ENCODE measurements around the gene ATG10. TPM values are rescaled to one million over a fixed set of nuclear protein-coding genes. Genes with fewer than 3 reads are reported as not detected.
A peak's percentile ranks its signal among the peaks of the same experiment; 100 is the strongest.

The ATG10 gene
- total RNA-seq, 1 experiment from 2014 or later, result 7.6 TPM

DNA sequence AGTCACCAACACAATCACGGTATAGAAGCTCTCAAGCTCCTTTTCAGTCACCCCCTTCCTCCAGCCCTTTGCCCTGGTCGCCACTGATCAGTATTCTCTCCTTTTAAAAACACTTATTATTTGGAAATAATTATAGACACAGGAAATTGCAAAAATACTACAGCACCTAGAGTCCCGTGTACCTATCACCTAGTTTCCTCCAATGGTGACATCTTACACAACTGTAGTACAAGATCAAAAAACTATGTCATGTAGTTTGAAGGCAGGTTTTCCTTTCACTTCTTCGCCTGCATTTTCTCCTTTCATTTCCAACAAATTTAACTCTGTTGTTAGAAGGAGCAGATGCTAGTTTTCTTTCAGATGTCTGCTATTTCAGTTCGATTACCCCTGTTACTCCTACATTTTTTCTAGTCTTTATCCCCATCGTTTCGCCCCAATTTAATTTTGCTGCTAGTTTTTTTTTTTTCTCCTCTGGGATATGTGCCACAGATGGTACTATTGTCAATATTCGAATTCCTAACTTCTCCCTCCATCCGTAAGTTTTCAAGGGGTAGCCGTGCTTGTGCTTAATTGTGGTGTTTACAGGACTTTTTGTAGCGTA lies 612 bp upstream of the ATG10 start:
- peaks cover 6% of the 10 kb centered on the region for H3K23me2 ChIP-seq (ENCODE audit: insufficient read length, low read depth, low read length, poor library complexity, severe bottlenecking)
- no peak overlapping the region for H2BK15ac ChIP-seq (ENCODE audit: low read depth, low read length)
- H3K23ac ChIP-seq (ENCODE audit: insufficient read length, low read depth, low read length), result no peak overlapping the region
- no peak overlapping the region for H2BK120ac ChIP-seq (ENCODE audit: low read depth, low read length, poor library complexity, severe bottlenecking)
- no peaks in the 10 kb centered on the region for H3K79me2 ChIP-seq (ENCODE audit: insufficient read depth, low read length)
- no peak overlapping the region for H2BK12ac ChIP-seq (ENCODE audit: insufficient read length, low read depth, low read length)
- no peaks in the 10 kb centered on the region for H3K27me3 ChIP-seq (ENCODE audit: insufficient read depth, low read length)
- H2AK5ac ChIP-seq (ENCODE audit: insufficient read length, low read length), result no peak overlapping the region
- H2BK5ac ChIP-seq (ENCODE audit: insufficient read length, low read length), result no peak overlapping the region
- H4K91ac ChIP-seq (ENCODE audit: insufficient read length, low read depth, low read length), result no peak overlapping the region
- TF ChIP-seq, protein P1, sequence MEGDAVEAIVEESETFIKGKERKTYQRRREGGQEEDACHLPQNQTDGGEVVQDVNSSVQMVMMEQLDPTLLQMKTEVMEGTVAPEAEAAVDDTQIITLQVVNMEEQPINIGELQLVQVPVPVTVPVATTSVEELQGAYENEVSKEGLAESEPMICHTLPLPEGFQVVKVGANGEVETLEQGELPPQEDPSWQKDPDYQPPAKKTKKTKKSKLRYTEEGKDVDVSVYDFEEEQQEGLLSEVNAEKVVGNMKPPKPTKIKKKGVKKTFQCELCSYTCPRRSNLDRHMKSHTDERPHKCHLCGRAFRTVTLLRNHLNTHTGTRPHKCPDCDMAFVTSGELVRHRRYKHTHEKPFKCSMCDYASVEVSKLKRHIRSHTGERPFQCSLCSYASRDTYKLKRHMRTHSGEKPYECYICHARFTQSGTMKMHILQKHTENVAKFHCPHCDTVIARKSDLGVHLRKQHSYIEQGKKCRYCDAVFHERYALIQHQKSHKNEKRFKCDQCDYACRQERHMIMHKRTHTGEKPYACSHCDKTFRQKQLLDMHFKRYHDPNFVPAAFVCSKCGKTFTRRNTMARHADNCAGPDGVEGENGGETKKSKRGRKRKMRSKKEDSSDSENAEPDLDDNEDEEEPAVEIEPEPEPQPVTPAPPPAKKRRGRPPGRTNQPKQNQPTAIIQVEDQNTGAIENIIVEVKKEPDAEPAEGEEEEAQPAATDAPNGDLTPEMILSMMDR (conservative IDR thresholded peaks at IDR 0.05), result no peak
- peaks cover 0 to 7% (median 0%) of the 10 kb centered on the region in 3 experiments; a peak in 2 of 7 replicates for H3K36me3 Mint-ChIP-seq (ENCODE audit: insufficient read depth in 1 of 3, low read depth in 3 of 3)
- H4K8ac ChIP-seq (replicated peaks; ENCODE audit: insufficient read length, low read depth, low read length), result no peak overlapping the region
- peak overlapping the region; percentile 84 for H3K4me2 ChIP-seq (ENCODE audit: insufficient read depth, insufficient read length, low read length)
- no peak for DNase-seq
- no peaks in the 10 kb centered on the region for H4K20me1 ChIP-seq (ENCODE audit: control insufficient read depth, insufficient read depth, insufficient read length)
- H3K79me1 ChIP-seq (ENCODE audit: insufficient read depth, low read depth, low read length, poor library complexity, severe bottlenecking), result no peaks in the 10 kb centered on the region
- no peaks in the 10 kb centered on the region for H3K9me3 ChIP-seq (ENCODE audit: control insufficient read depth, low read depth, low read length)
- H2BK20ac ChIP-seq (ENCODE audit: low read depth, low read length, poor library complexity, severe bottlenecking), result no peak overlapping the region
- no peak overlapping the region for H3K4ac ChIP-seq (ENCODE audit: low read depth, low read length)
- peak overlapping the region; percentile 72 to 83 for H3K4me3 Mint-ChIP-seq
- H3K27ac Mint-ChIP-seq, result peak overlapping the region; percentile 87 to 99 (median 94)
- H3K4me1 ChIP-seq (ENCODE audit: insufficient read depth, low read length), result no peaks in the 10 kb centered on the region
- peaks cover 32 to 38% of the 10 kb centered on the region in 2 experiments for H3K4me1 Mint-ChIP-seq
- H3K14ac ChIP-seq (ENCODE audit: insufficient read depth, low read length), result peak overlapping the region; percentile 74; the same call in 1 of the 2 replicates
- H3T11ph ChIP-seq (ENCODE audit: low read length), result no peak overlapping the region
- H3K27ac ChIP-seq (ENCODE audit: insufficient read length, low read depth, low read length), result peak overlapping the region; percentile 82
- H3K18ac ChIP-seq (ENCODE audit: insufficient read length, low read depth, low read length), result peak overlapping the region; percentile 88
- H3K56ac ChIP-seq (ENCODE audit: insufficient read length, low read depth, low read length), result no peak overlapping the region
- H4K5ac ChIP-seq (ENCODE audit: insufficient read length, low read depth, low read length), result peak overlapping the region; percentile 81
- H3K9me3 Mint-ChIP-seq, result no peaks in the 10 kb centered on the region
- WGBS (ENCODE audit: extremely low coverage, insufficient read length, low lambda C conversion rate), result no CpG with 5 or more reads among the region's 11 CpGs
- peak overlapping the region; percentile 87 for H3K9ac ChIP-seq (ENCODE audit: extremely low read depth, insufficient read length, low read length)
- H2AFZ ChIP-seq (ENCODE audit: low read length), result no peak overlapping the region
- no peaks in the 10 kb centered on the region for H3K27me3 Mint-ChIP-seq (ENCODE audit: low read depth)

Measured in H9 (cell line).